ENCODE data around the gene KCNQ1. TPM values are rescaled to one million over a fixed set of nuclear protein-coding genes. Genes with fewer than 3 reads are reported as not detected.
A peak's percentile ranks its signal among the peaks of the same experiment; 100 is the strongest.

KCNQ1 gene
- total RNA-seq, 2 donors from 2014 or later, result 51.4 to 55.8 TPM

DNA sequence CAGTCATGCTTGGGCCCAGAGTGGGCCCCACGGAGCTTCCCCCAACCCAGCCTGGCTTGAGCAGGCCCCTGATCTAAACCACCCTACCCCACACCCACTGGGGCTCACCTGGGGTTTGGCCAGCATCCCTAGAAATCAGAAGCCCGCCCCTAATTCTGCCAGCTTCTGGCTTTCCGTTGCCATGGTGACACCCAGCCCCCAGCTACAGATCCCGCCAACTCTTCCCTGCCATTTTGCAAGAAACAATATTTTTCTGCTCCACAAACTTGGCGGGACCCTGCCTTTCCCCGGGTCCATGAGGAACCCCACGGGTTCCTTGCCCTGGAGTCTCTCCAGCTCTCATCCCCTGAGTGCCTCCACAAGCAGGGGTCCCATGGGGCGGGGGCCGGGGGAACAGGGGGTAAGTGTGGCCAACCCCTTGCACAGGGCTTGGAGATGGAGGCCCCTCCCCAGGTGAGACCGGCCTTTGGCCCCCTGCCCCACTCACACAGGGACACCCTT lies 350.7 kb downstream of the KCNQ1 start:
- TF ChIP-seq, protein P1, sequence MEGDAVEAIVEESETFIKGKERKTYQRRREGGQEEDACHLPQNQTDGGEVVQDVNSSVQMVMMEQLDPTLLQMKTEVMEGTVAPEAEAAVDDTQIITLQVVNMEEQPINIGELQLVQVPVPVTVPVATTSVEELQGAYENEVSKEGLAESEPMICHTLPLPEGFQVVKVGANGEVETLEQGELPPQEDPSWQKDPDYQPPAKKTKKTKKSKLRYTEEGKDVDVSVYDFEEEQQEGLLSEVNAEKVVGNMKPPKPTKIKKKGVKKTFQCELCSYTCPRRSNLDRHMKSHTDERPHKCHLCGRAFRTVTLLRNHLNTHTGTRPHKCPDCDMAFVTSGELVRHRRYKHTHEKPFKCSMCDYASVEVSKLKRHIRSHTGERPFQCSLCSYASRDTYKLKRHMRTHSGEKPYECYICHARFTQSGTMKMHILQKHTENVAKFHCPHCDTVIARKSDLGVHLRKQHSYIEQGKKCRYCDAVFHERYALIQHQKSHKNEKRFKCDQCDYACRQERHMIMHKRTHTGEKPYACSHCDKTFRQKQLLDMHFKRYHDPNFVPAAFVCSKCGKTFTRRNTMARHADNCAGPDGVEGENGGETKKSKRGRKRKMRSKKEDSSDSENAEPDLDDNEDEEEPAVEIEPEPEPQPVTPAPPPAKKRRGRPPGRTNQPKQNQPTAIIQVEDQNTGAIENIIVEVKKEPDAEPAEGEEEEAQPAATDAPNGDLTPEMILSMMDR (IDR thresholded peaks at IDR 0.05), result no peak
- Histone ChIP-seq H3K4me1 (no peaks in the 10 kb centered on the region), H3K9me3 (no peaks in the 10 kb centered on the region), H3K36me3 (no peaks in the 10 kb centered on the region), H3K9ac (ENCODE audit: low read depth in 2 of 2, low read length in 2 of 2) (no peak overlapping the region), H3K27ac (no peak overlapping the region), H3K4me3 (no peak overlapping the region), H3K27me3 (no peaks in the 10 kb centered on the region)
- peak; percentile 17 for DNase-seq
- intact Hi-C loops (cut with DNase I), result no loop called here

DNA sequence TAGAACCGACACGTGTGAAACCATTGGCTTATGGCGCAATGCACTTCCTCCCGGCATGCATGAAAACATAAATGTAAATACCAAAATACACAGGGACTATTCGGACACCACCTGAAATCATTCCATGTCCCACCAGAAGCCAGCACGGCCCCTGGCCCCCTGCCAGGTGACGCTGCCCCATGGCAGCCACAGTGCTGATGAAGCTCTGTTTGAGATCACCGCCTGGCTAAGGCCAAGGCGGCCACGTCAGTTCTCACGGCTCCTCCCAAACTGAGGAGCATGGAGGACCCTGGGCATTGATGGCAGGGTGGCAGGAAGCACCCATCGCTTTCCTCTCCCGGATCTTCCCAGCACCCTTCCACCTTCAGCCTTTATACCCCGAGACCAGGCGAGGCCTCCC lies 351.3 kb downstream of the KCNQ1 start:
- no peak overlapping the region for H3K4me3 ChIP-seq
- no peak overlapping the region for H3K9ac ChIP-seq (ENCODE audit: low read depth in 2 of 2, low read length in 2 of 2)
- peak; percentile 14 for DNase-seq
- H3K4me1 ChIP-seq, result no peaks in the 10 kb centered on the region
- H3K27me3 ChIP-seq, result no peaks in the 10 kb centered on the region
- no peak overlapping the region for H3K27ac ChIP-seq
- TF ChIP-seq, protein P1 (IDR thresholded peaks at IDR 0.05), result no peak
- intact Hi-C loops (cut with DNase I), result no loop called here
- H3K36me3 ChIP-seq, result no peaks in the 10 kb centered on the region
- no peaks in the 10 kb centered on the region for H3K9me3 ChIP-seq

DNA sequence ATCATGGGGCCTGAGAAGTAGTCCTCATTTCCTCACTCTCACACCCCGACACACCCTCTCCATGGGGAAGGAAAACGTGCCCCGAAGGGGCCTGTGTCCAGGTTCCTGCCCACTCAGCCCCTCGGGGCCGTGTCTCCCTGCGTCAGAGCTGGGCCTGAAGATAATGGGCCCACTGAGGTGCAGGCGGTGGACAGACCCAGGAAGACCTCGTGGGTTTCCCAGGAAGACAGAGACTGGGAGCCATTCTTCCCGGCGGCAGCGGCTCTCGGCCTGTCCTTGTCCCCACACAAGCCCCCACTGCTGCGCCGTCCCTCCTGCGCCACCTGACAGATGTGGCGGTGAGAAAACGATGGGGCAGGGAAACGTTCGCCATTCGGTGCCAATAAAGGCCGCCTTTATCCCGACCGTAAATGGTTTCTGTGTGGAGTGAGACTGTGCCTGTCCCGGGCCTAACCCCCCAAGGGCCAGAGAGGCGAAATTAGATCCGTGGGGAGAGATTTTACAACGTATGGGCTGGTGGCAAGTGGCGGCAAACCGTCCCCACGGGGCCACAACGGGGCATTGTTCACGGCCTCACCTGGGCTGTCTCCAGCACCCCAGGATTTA lies 351.8 kb downstream of the KCNQ1 start:
- Histone ChIP-seq H3K9ac (ENCODE audit: low read depth in 2 of 2, low read length in 2 of 2) (no peak overlapping the region), H3K27ac (no peak overlapping the region), H3K9me3 (no peaks in the 10 kb centered on the region), H3K4me3 (no peak overlapping the region), H3K4me1 (no peaks in the 10 kb centered on the region), H3K36me3 (no peaks in the 10 kb centered on the region), H3K27me3 (no peaks in the 10 kb centered on the region)
- TF ChIP-seq, protein P1 (IDR thresholded peaks at IDR 0.05), result no peak
- DNase-seq, result no peak
- intact Hi-C loops (cut with DNase I), result no loop called here

DNA sequence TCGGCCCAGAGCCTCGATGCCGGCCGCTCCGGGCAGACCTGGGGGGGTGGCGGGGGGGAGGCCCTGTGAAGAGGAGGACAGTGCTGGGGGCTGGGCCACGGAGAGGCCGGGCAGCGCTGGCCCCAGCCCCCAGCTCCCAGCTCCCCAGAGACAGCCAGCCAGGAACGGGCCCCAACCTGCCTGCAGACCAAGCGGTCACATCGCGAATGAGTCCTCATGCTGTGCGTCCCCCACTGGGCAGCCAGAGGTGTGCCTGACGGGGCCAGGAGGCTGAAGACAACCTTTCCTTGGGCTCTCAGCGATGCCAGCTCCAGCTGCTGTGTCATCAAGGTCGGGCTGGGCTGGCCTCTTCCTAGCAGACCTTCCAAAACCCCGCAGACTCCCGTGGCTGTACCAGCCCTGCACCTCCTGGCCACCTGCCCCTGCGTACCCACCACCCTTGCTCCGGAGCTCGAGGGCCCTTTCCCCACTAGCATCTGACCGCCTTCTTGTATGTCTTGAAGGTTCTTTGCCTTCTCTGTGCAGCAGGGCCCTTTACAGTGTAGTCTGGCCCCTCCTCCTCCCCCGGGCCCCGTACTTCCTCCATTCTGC lies 352.4 kb downstream of the KCNQ1 start:
- Histone ChIP-seq H3K9me3 (no peaks in the 10 kb centered on the region), H3K36me3 (no peaks in the 10 kb centered on the region), H3K27me3 (no peaks in the 10 kb centered on the region), H3K27ac (no peak overlapping the region), H3K4me3 (no peak overlapping the region), H3K9ac (ENCODE audit: low read depth in 2 of 2, low read length in 2 of 2) (no peak overlapping the region), H3K4me1 (no peaks in the 10 kb centered on the region)
- no peak for DNase-seq
- TF ChIP-seq, protein P1 (IDR thresholded peaks at IDR 0.05), result no peak
- intact Hi-C loops (cut with DNase I), result no loop called here

DNA sequence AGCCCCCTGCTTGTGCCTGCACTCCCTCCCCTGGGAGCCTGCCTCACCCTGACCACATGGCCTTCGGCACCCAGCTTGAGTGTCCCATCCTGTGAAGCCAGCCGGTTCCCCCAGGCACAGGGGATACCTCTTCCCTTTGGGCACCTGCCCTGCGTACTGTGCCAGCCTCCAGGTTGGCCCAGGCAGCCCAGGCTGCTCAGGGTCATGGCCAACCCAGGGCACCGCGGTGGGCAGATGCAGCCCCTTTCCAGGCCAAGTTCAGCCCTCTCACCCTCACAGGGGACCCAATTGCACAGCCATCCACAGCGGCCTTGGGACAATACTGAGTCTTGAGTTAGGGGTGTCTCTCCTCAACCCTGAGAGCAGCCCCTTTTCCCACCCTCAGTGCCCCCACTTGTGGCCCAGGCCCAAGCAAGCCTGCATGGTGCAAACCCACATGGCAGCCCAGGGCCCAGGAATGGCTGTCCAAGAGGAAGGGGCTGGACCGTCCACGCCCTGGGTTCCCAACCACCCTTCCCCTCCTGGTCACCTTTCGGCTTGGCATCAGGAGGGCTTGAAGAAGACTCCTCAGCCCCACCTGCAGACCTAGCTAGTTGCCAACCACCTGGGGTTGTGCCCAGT lies 353.0 kb downstream of the KCNQ1 start:
- Histone ChIP-seq H3K9ac (ENCODE audit: low read depth in 2 of 2, low read length in 2 of 2) (no peak overlapping the region), H3K9me3 (no peaks in the 10 kb centered on the region), H3K27ac (no peak overlapping the region), H3K36me3 (no peaks in the 10 kb centered on the region), H3K4me1 (no peaks in the 10 kb centered on the region), H3K4me3 (no peak overlapping the region), H3K27me3 (no peaks in the 10 kb centered on the region)
- TF ChIP-seq, protein P1 (IDR thresholded peaks at IDR 0.05), result no peak
- DNase-seq, result peak; percentile 13
- intact Hi-C loops (cut with DNase I), result no loop called here
